ENCODE data around the gene CKAP5. TPM values are rescaled to one million over a fixed set of nuclear protein-coding genes. Genes with fewer than 3 reads are reported as not detected.

Gene CKAP5
- polyA plus RNA-seq, 1 donor from 2014 or later: 10.3 TPM

DNA sequence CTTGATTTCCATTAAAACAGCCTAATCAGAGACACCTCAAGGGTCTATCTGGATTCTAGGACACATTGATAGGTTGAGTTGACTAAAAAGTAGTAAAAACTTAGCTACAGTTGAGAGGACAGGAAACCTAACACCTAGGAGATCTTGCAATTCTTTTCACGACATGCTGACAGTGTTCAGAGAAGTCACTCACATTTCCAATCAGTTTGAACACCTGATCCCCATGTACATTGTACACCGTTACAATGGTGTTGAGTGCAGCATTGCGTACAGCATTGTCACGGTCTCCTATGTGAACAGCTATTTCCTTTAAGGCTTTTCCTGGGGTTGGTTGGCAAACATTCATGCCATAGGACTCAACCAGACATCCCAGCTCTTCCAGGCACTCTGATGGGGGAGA lies 84.3 kb downstream of the CKAP5 start:
- no peaks in the 10 kb centered on the region for H3K4me1 Mint-ChIP-seq
- H3K27ac Mint-ChIP-seq: no peak overlapping the region
- H3K27me3 Mint-ChIP-seq: no peaks in the 10 kb centered on the region
- H3K4me3 Mint-ChIP-seq: no peak overlapping the region
- no peaks in the 10 kb centered on the region for H3K9me3 Mint-ChIP-seq
- H3K36me3 Mint-ChIP-seq: peaks cover 4% of the 10 kb centered on the region

DNA sequence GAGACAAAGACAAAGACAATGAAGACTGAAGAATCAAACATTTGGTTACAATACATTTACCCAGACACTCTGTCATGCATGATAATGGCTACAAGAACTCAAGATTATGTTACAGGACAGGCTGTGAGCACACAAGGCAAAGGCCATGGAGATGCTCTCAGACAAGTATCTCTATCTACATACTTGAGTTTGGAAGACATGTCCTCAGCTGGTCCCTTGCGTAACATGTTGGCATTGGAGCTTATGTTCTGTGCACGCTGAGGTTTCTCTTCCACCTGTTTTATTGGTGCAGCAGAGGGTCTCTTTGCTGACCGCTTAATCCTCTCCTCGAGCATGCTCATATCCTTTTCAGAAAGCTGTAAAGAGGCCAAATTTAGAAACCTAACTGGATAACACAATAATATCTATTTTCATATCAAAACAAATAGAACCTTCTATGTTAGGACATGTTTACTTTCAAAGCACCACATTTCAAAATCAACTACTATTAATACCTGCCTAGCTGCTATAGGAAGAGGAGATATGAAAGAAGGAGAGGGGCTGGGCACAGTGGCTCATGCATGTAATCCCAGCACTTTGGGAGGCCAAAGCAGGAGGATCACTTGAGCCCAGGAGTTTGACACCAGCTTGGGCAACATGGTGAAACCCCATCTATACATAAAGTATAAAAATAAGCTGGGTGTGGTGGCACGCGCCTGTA lies 85.5 kb downstream of the CKAP5 start:
- no peaks in the 10 kb centered on the region for H3K27me3 Mint-ChIP-seq
- no peaks in the 10 kb centered on the region for H3K9me3 Mint-ChIP-seq
- no peak overlapping the region for H3K4me3 Mint-ChIP-seq
- H3K36me3 Mint-ChIP-seq: peaks cover 12% of the 10 kb centered on the region
- H3K27ac Mint-ChIP-seq: no peak overlapping the region
- no peaks in the 10 kb centered on the region for H3K4me1 Mint-ChIP-seq

DNA sequence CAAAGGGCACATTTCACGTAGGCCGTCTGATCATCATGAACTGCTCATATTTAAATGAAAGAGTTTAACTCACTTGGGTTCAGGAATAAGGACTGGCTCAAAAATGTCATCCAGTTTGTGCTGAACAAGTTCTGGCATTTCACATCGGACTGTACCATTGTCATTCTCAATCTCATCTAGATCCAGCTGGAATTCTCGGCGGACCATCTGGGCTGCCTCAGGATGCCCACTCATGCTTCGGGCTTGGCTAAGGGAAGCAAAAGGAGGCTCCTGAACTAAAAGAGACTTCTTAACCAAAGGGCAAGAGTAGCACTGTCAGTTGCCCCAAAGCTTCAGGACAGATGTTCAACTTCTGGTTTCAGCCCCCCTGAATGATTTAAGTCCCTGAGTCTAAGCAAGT lies 86.9 kb downstream of the CKAP5 start:
- Mint-ChIP-seq H3K27ac (no peak overlapping the region), H3K4me3 (no peak overlapping the region), H3K4me1 (no peaks in the 10 kb centered on the region), H3K27me3 (no peaks in the 10 kb centered on the region), H3K9me3 (no peaks in the 10 kb centered on the region), H3K36me3 (peaks cover 14% of the 10 kb centered on the region)

GRCh38 chr11:46755962-46756361 lies 90.1 kb downstream of the CKAP5 start:
- Mint-ChIP-seq H3K9me3 (no peaks in the 10 kb centered on the region), H3K4me1 (no peaks in the 10 kb centered on the region), H3K36me3 (peaks cover 12% of the 10 kb centered on the region), H3K27ac (no peak overlapping the region), H3K4me3 (no peak overlapping the region), H3K27me3 (no peaks in the 10 kb centered on the region)

GRCh38 chr11:46747150-46747549 lies 98.9 kb downstream of the CKAP5 start:
- peaks cover 15% of the 10 kb centered on the region for H3K36me3 Mint-ChIP-seq
- no peak overlapping the region for H3K4me3 Mint-ChIP-seq
- no peaks in the 10 kb centered on the region for H3K27me3 Mint-ChIP-seq
- no peak overlapping the region for H3K27ac Mint-ChIP-seq
- no peaks in the 10 kb centered on the region for H3K9me3 Mint-ChIP-seq
- H3K4me1 Mint-ChIP-seq: no peaks in the 10 kb centered on the region

- Mint-ChIP-seq H3K27ac (no peak overlapping the region), H3K4me3 (no peak overlapping the region), H3K4me1 (no peaks in the 10 kb centered on the region), H3K27me3 (no peaks in the 10 kb centered on the region), H3K9me3 (no peaks in the 10 kb centered on the region), H3K36me3 (peaks cover 19% of the 10 kb centered on the region)
These were observed 100.1 kb downstream of the CKAP5 start for GRCh38 chr11:46745995-46746394.

DNA sequence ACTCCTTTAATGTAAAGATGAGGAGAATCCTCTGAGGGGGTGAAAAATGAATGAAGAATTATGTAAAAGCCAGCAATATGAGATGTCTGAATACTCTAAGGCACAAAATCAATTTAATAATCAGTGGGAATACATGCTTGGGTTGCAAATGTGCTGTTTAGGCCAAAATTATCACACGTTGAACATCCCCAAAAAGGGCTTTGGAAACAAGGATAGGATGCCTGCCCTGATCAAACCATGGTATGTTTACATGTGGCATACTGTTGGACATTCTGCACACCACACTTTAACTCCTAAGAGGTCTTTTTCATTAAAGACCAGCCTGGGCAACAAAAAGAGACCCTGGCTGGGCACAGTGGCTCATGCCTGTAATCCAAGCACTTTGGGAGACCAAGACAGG lies 100.8 kb downstream of the CKAP5 start:
- Mint-ChIP-seq H3K4me1 (no peaks in the 10 kb centered on the region), H3K36me3 (peaks cover 17% of the 10 kb centered on the region), H3K27me3 (no peaks in the 10 kb centered on the region), H3K9me3 (no peaks in the 10 kb centered on the region), H3K4me3 (no peak overlapping the region), H3K27ac (no peak overlapping the region)

GRCh38 chr11:46743693-46744339 lies 102.3 kb downstream of the CKAP5 start:
- H3K27me3 Mint-ChIP-seq: no peaks in the 10 kb centered on the region
- no peak overlapping the region for H3K4me3 Mint-ChIP-seq
- H3K36me3 Mint-ChIP-seq: peaks cover 17% of the 10 kb centered on the region
- no peaks in the 10 kb centered on the region for H3K9me3 Mint-ChIP-seq
- H3K27ac Mint-ChIP-seq: no peak overlapping the region
- no peaks in the 10 kb centered on the region for H3K4me1 Mint-ChIP-seq

DNA sequence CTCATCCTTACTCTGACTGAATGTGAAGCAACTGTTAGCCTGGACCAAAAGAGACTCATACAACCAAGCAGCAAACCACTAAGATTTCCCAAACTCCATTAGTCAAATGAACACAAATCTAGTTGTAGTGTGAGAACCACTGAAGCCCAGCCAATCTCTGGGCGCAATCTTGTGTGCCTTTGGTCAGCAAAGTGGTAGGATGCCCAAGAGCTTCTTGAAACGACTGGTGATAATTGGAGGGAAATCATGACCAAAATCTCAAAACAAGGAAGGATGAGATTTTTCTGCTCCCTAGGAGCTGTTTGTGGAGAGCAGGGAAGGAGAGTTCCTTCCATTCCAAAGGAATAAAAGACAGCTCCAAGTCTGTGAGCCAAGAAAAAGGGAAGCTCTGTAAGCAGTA lies 103.0 kb downstream of the CKAP5 start:
- peak overlapping the region in 1 of 3 donors; percentile 16 for H3K27ac Mint-ChIP-seq
- no peaks in the 10 kb centered on the region for H3K4me1 Mint-ChIP-seq
- no peaks in the 10 kb centered on the region for H3K27me3 Mint-ChIP-seq
- H3K4me3 Mint-ChIP-seq: no peak overlapping the region
- H3K9me3 Mint-ChIP-seq: no peaks in the 10 kb centered on the region
- H3K36me3 Mint-ChIP-seq: peaks cover 15% of the 10 kb centered on the region

GRCh38 chr11:46741600-46742484 lies 104.2 kb downstream of the CKAP5 start:
- H3K36me3 Mint-ChIP-seq: peaks cover 15% of the 10 kb centered on the region
- H3K4me3 Mint-ChIP-seq: no peak overlapping the region
- no peaks in the 10 kb centered on the region for H3K27me3 Mint-ChIP-seq
- no peaks in the 10 kb centered on the region for H3K9me3 Mint-ChIP-seq
- H3K27ac Mint-ChIP-seq: no peak overlapping the region
- H3K4me1 Mint-ChIP-seq: no peaks in the 10 kb centered on the region

DNA sequence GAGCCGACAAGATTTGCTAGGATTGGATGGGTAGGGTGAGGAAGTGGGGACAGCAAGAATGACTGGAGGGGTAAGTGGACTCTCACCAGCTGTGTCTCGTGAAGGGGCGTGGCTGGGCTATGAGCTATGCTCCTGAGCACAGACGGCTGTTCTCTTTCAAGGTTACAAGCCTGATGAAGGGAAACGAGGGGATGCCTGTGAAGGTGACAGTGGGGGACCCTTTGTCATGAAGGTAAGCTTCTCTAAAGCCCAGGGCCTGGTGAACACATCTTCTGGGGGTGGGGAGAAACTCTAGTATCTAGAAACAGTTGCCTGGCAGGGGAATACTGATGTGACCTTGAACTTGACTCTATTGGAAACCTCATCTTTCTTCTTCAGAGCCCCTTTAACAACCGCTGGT lies 107.2 kb downstream of the CKAP5 start:
- H3K4me3 Mint-ChIP-seq: peak overlapping the region in 1 of 4 donors; percentile 21

DNA sequence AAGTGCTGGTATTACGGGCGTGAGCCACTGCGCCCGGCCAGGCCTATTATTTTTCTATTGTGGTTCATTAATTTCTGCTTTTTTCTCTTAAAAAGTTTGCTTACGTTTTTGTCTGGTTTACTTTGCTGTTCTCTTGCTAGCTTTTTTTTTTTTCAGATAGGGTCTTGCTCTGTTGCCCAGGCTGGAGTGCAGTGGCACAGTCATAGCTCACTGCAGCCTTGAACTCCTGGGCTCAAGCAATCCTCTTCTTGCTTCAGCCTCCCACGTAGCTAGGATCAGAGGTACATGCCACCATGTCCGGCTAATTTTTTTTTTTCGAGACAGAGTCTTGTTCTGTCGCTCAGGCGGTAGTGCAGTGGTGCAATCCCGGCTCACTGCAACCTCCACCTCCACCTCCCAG lies 108.4 kb downstream of the CKAP5 start:
- H3K9me3 Mint-ChIP-seq: no peaks in the 10 kb centered on the region
- H3K4me3 Mint-ChIP-seq: no peak overlapping the region
- no peak overlapping the region for H3K27ac Mint-ChIP-seq
- H3K36me3 Mint-ChIP-seq: peaks cover 6% of the 10 kb centered on the region
- H3K4me1 Mint-ChIP-seq: no peaks in the 10 kb centered on the region
- no peaks in the 10 kb centered on the region for H3K27me3 Mint-ChIP-seq

More for the DNA sequence above, 107.2 kb downstream of the CKAP5 start:
- no peak overlapping the region for H3K27ac Mint-ChIP-seq
- no peaks in the 10 kb centered on the region for H3K4me1 Mint-ChIP-seq
- no peaks in the 10 kb centered on the region for H3K9me3 Mint-ChIP-seq
- H3K36me3 Mint-ChIP-seq: peaks cover 9% of the 10 kb centered on the region
- H3K27me3 Mint-ChIP-seq: no peaks in the 10 kb centered on the region

GRCh38 chr11:46736615-46737014 lies 109.5 kb downstream of the CKAP5 start:
- Mint-ChIP-seq H3K4me3 (no peak overlapping the region), H3K27me3 (no peaks in the 10 kb centered on the region)

DNA sequence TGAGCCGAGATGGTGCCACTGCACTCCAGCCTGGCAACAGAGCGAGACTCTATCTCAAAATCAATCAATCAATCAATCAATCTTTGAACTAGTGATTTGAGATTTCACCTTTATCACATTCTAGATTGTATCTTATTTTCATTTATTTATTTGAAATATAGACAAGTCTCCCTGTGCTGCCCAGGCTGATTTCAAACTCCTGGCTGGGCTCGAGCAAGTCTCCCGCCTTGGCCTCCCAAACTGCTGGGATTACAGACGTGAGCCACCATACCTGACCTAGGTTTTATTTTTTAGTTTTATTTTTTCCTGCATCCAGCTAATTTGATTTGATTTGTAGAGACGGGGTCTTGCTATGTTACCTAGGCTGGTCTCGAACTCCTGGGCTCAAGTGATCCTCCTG lies 109.9 kb downstream of the CKAP5 start:
- Mint-ChIP-seq H3K4me3 (no peak overlapping the region), H3K27me3 (no peaks in the 10 kb centered on the region), H3K4me1 (no peaks in the 10 kb centered on the region), H3K27ac (no peak overlapping the region), H3K9me3 (no peaks in the 10 kb centered on the region), H3K36me3 (no peaks in the 10 kb centered on the region)

More at GRCh38 chr11:46736615-46737014, 109.5 kb downstream of the CKAP5 start:
- Mint-ChIP-seq H3K4me1 (no peaks in the 10 kb centered on the region), H3K9me3 (no peaks in the 10 kb centered on the region), H3K27ac (no peak overlapping the region), H3K36me3 (peaks cover 2% of the 10 kb centered on the region)

- Mint-ChIP-seq H3K27ac (no peak overlapping the region), H3K27me3 (no peaks in the 10 kb centered on the region), H3K9me3 (no peaks in the 10 kb centered on the region), H3K4me1 (no peaks in the 10 kb centered on the region), H3K4me3 (no peak overlapping the region), H3K36me3 (peaks cover 3% of the 10 kb centered on the region)
These were observed 112.8 kb downstream of the CKAP5 start for GRCh38 chr11:46733234-46733633.
